ENCODE data around the gene ANO4.
"Not testable (repeated sequence)": the region's sequence is repeated elsewhere in the genome, so short reads cannot be mapped to it uniquely, and the experiment has no call there.

The ANO4 gene

GRCh38 chr12:101038289-101038871 is 243.8 kb downstream of the ANO4 start:
- no peak for DNase-seq (ENCODE audit: extremely low read depth in 1 of 2, low read depth in 1 of 2)

DNA sequence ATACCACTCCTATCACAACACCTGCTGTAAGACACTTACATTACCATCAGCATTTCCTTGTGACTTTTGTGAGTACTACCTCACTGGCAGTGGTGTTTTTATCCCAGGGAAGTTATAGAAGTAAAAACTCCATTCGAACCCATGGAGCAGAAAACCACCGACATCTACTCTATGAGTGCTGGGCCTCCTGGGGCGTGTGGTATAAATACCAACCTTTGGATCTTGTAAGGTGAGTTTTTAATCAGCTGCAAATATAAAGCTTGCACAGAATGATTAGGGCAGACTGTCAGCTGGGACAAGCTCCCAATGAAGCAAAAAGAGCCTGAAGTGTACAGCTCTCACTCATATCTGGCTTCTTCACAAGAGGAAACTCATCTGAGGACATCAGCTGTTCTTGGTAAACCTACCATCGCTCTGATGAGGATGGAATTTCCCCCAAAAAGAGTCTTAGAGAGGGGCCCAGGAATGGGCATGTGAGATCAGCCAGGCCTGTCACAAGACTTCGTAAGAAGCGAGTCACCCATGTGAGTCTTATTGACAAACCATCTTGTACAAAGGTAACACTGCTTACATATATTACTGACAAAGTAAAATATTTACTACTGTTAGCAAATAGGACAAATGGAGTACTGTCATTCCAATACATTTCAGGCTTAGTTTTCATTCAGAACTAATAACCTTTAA is 245.4 kb downstream of the ANO4 start:
- no peak for DNase-seq (ENCODE audit: extremely low read depth in 1 of 2, low read depth in 1 of 2)

GRCh38 chr12:101040936-101041335 is 246.4 kb downstream of the ANO4 start:
- no peak for DNase-seq (ENCODE audit: extremely low read depth in 1 of 2, low read depth in 1 of 2)

- DNase-seq (ENCODE audit: extremely low read depth in 1 of 2, low read depth in 1 of 2) = no peak
These were observed 247.6 kb downstream of the ANO4 start for GRCh38 chr12:101042211-101042610.

DNA sequence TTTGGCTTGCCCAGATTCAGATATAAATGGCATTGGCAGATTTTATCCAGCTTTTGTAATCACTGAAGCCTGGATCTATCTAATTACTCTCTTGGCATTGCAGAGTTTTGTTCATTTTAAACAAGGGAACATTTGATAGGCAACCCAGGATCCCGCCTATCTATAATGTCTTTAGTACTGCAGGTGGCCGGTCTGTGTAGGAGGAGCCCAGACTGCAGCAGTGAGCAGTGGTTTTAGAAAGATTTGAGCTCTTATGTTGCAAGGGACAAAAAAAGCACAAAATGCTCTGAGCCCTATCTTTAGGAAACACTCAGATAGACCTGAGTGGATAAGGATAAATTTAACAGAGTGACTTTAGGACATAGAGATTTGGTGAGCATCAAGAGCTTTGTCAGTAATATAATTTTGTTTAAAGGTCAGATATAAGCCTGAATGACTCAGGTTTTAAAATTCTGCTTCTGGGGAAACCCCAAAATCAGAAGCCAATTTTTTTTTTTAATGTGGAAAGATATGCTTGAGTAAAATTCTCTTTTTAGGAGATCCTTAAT is 250.0 kb downstream of the ANO4 start:
- no peak for DNase-seq (ENCODE audit: extremely low read depth in 1 of 2, low read depth in 1 of 2)

DNA sequence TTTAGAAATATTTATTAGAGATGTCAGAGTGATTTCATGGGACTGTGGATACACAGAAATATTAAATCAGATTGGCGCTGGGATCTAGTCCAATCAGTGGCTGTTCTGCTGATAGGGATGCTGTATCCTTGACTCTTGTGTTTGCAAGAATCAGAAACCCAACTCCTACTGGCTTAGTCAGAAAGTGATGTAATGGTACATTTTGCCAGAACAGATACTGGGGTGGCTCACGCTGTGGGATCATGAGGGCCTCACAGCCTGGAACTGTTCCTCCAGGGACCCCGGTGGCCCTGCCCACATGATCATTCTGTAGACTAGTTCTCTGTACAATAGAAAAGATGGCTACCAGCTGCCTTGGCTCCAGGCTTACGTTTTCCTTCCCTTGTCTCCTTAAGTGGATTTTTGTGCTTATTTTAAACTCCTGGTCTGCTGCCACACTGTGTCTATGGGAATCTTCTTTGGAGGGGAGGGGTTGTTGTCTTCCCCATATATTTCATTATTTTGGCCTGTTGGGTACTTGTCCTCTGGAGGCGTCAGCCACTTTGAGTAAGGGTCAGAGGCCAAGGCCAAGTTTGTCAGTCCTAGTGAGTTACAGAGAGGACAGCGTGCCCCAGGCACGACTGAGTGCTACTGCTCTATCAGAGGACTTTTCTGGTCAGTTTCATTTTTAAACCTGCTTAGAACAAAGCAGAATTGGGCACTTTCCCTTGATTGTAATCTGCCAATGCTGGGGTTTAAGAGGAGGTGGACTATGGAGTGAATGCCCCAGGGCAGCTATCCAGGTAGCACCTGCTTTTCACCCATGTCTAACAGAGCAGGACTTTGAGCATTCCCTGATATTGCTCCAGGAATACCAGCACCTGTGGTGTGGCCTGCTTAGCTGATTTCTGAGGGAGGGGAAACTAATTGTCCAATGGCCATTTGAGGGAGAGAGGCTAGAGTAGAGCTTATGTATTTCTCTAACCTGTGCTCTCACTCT is 251.2 kb downstream of the ANO4 start:
- no peak for DNase-seq (ENCODE audit: extremely low read depth in 1 of 2, low read depth in 1 of 2)

DNA sequence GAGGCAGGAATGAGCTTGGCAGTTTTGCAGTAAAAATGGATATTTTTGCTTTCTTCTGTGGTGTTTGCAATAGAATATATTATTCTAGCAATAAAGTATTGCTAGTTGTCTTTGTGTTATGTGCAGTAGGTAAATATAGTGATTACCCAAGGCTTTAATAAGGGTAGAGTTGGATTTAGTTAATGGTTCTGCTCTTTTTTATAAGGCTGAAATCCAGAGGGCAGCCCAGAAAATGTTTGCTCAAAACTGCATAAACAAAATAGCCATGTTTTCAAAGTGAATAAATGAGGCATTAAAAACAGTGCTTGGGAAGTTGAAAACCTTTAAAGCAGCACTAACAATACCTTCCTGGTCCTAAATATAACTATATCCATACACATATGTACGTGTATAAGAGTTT is 253.1 kb downstream of the ANO4 start:
- DNase-seq (ENCODE audit: extremely low read depth in 1 of 2, low read depth in 1 of 2) = no peak

DNA sequence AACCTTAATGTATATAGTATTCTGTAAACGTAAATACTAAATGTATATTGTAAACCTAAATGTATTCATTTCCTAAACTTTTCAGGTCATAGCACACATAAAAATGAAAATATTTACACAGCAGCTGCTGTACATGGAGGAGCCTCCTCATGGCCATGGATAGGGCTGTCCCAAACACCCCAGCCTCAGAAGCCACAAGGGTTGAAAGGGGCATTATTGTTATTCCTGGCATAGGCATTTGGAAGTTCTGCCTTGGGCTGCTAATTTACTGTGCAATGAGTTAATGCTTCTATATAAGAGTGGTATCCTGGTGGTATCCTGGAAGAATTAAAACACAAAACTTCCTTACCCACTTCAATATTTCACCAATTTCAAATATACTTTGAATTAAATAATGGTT is 256.1 kb downstream of the ANO4 start:
- DNase-seq (ENCODE audit: extremely low read depth in 1 of 2, low read depth in 1 of 2) = no peak

DNA sequence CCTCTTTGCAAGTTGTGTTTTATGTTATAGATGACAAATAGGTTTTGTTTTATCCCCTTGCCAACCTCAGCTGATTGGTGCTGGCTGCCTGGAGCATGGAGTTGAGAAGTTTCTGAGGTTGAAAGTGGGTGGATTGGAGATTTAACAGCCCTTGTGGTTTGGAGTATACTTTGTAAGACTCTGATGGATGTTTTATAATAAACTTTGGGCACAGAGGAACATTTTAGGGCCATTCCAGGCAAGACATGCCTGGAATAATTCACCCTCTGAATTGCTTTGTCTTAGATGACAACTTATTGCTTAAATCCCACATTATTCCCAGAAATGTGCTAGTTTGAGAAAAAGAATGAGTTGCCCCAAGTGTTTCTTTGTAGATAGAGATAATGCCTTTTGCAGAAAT is 256.6 kb downstream of the ANO4 start:
- no peak for DNase-seq (ENCODE audit: extremely low read depth in 1 of 2, low read depth in 1 of 2)

- no peak for DNase-seq (ENCODE audit: extremely low read depth in 1 of 2, low read depth in 1 of 2)
These were observed 257.4 kb downstream of the ANO4 start for GRCh38 chr12:101051901-101052550.

GRCh38 chr12:101053203-101053602 is 258.6 kb downstream of the ANO4 start:
- no peak for DNase-seq (ENCODE audit: extremely low read depth in 1 of 2, low read depth in 1 of 2)

DNA sequence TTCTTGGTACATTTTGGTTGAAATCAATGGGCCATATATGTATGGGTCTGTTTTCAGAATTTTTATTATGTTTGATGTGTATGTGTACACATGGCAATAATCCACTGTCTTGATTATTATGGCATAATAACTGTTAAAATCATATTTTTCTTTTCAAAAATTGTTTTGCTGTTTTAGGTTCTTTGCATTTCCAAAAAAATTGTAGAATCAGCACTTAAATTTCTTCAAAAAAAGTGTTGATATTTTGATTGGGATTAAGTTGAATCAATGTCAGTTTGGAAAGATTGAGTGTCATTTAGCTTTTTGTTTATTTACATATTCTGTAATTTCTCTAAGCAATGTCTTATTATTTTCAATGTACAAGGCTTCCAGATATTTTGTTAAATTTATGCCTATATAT is 261.4 kb downstream of the ANO4 start:
- DNase-seq (ENCODE audit: extremely low read depth in 1 of 2, low read depth in 1 of 2) = no peak

- not testable (repeated sequence) for DNase-seq (ENCODE audit: extremely low read depth in 1 of 2, low read depth in 1 of 2)
These were observed 267.9 kb downstream of the ANO4 start for GRCh38 chr12:101062508-101062907.

DNA sequence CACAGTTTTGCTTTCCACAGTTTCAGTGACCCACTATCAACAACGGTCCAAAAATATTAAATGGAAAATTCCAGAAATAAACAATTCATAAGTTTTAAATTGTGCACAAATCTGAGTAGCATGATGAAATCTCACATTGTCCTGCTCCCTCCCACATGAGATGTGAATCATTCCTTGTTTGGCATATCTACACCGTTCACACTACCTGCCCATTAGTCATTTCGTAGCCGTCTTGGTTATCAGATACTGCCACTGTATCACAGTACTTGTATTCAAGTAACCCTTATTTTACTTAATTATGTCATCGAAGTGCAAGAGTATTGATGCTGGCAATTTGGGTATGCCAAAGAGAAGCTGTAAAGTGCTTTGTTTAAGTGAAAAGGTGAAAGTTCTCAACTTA is 270.1 kb downstream of the ANO4 start:
- DNase-seq (ENCODE audit: extremely low read depth in 1 of 2, low read depth in 1 of 2) = no peak

DNA sequence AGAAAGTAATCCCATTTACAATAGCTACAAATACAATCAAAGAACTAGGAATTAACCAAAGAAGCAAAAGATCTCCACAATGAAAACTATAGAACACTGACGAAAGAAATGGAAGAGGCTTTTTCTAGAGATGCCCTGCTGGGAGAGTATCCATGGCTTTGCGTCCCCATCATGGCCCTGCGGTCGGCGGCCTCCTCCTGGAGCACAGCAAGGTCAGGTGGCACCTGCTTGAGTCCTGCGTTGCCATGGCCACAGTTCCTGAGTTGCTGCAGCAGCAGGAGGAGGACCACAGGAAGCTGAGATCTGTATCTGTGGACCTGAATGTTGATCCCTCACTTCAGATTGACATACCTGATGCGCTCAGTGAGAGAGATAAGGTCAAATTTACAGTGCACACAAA is 271.9 kb downstream of the ANO4 start:
- no peak for DNase-seq (ENCODE audit: extremely low read depth in 1 of 2, low read depth in 1 of 2)

DNA sequence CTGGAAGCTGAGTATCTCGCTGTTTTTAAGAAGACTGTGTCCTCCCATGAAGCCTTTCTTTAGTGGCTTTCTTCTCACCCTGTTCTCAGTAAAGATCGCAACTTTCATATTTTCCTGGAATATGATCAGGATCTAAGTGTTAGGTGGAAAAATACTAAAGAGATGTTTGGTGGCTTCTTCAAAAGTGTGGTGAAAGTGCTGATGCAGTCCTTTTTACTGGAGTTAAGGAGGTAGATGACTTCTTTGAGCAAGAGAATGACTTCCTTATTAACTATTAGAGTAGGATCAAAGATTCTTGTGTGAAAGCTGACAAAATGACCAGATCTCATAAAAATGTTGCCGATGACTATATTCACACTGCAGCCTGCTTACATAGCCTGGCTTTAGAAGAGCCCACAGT is 273.8 kb downstream of the ANO4 start:
- DNase-seq (ENCODE audit: extremely low read depth in 1 of 2, low read depth in 1 of 2) = no peak

- DNase-seq (ENCODE audit: extremely low read depth in 1 of 2, low read depth in 1 of 2) = no peak
These were observed 274.3 kb downstream of the ANO4 start for GRCh38 chr12:101068836-101069235.

- no peak for DNase-seq (ENCODE audit: extremely low read depth in 1 of 2, low read depth in 1 of 2)
These were observed 280.5 kb downstream of the ANO4 start for GRCh38 chr12:101074940-101075680.

DNA sequence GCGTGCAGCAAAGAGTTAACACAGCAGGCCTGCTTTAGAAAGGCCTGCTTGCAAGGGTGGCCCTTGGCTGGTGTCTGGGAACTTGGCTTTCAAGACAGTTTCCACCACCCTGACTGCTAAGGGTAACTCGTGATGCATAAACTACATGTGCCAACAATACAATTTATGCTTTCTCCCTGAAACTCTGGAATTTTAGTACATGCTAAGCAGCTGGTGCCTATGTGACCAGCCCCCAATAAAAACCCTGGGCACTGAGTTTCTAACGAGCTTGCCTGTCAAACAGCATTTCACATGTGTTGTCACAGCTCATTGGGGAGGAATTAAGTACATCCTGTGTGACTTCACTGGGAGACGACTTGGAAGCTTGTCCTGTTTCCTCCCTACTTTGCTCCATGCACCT is 282.3 kb downstream of the ANO4 start:
- no peak for DNase-seq (ENCODE audit: extremely low read depth in 1 of 2, low read depth in 1 of 2)

- no peak for DNase-seq (ENCODE audit: extremely low read depth in 1 of 2, low read depth in 1 of 2)
These were observed 283.4 kb downstream of the ANO4 start for GRCh38 chr12:101077791-101078528.
